ENCODE data around the gene LNPK. TPM values are rescaled to one million over a fixed set of nuclear protein-coding genes. Genes with fewer than 3 reads are reported as not detected.
"Not testable (repeated sequence)": the region's sequence is repeated elsewhere in the genome, so short reads cannot be mapped to it uniquely, and the experiment has no call there.

LNPK gene
- total and polyA plus RNA-seq, 2 experiments from 2014 or later = 5.4 to 8.1 TPM

DNA sequence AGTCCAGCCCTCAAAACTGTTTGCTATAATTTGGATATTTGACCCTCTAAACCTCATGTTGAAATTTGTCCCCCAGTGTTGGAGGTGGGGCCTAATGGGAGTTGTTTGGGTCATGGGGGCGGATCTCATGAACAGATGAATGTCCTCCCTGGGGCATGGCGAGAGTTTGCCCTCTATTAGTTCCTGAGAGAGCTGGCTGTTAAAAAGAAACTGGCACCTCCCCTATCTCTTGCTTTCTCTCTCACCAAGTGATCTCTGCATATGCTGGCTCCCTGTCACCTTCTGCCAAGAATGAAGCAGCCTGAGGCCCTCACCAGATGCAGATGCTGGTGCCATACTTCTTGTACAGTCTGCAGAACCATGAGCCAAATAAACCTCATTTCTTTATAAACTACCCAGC, 12.0 kb downstream of the LNPK start (continued):
- TF ChIP-seq ZNF331 (CRISPR knock-in tag; IDR thresholded peaks at IDR 0.05; ENCODE audit: low read depth) = no peak
- no peak for TF ChIP-seq POLR2AphosphoS5 (IDR thresholded peaks at IDR 0.05; ENCODE audit: low read depth)
- TF ChIP-seq EZH2phosphoT487 (IDR thresholded peaks at IDR 0.05; ENCODE audit: unreplicated experiment) = no peak

DNA sequence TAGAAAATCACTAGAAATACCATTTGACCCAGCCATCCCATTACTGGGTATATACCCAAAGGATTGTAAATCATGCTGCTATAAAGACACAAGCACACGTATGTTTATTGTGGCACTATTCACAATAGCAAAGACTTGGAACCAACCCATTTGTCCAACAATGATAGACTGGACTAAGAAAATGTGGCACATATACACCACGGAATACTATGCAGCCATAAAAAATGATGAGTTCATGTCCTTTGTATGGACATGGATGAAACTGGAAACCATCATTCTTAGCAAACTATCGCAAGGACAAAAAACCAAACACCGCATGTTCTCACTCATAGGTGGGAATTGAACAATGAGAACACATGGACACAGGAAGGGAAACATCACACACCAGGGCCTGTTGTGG, 14.9 kb downstream of the LNPK start:
- H3K4me1 ChIP-seq (ENCODE audit: insufficient read depth); H2AFZ ChIP-seq; H3K36me3 Mint-ChIP-seq (ENCODE audit: low read depth); DNase-seq (ENCODE audit: low spot score); H3K79me2 ChIP-seq (replicated peaks; ENCODE audit: insufficient read depth); H3K27me3 ChIP-seq (ENCODE audit: insufficient read depth); H3K9me2 ChIP-seq (ENCODE audit: insufficient read depth); H3K4me1 Mint-ChIP-seq; H3K27me3 Mint-ChIP-seq (ENCODE audit: insufficient read depth, low read depth, poor library complexity); H3K4me2 ChIP-seq; H3K4me3 ChIP-seq; H3K27ac ChIP-seq (ENCODE audit: low read depth); ATAC-seq; H3K9me3 Mint-ChIP-seq; H3K27ac Mint-ChIP-seq; H4K20me1 ChIP-seq (replicated peaks; ENCODE audit: insufficient read depth); H3K4me3 Mint-ChIP-seq; H3K36me3 ChIP-seq (ENCODE audit: insufficient read depth); H3F3A ChIP-seq (replicated peaks; ENCODE audit: low read depth): not testable (repeated sequence)

DNA sequence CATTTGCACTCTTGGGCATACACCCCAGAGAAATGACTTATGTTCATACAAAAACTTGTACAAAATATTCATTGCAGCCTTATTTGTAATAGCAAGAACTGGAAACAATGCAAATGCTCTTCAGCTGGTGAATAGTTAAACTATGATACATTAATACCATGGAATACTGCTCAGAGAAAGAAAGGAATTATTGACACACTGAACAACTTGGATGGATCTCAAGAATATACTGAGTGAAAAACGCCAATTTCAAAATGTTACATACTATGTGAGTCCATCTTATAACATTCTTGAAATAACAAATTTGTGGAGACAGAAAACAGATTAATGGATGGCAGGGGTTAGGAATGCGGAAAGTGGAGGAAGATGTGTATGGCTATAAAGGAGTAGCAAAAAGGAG, 17.2 kb downstream of the LNPK start:
- ATAC-seq = no peak
- H3K4me3 ChIP-seq = no peak overlapping the region
- H3K27me3 Mint-ChIP-seq (ENCODE audit: insufficient read depth, low read depth, poor library complexity) = no peaks in the 10 kb centered on the region

More for the DNA sequence above, 17.2 kb downstream of the LNPK start:
- no peak for TF ChIP-seq POLR2AphosphoS5 (IDR thresholded peaks at IDR 0.05; ENCODE audit: low read depth)
- TF ChIP-seq, protein P1, sequence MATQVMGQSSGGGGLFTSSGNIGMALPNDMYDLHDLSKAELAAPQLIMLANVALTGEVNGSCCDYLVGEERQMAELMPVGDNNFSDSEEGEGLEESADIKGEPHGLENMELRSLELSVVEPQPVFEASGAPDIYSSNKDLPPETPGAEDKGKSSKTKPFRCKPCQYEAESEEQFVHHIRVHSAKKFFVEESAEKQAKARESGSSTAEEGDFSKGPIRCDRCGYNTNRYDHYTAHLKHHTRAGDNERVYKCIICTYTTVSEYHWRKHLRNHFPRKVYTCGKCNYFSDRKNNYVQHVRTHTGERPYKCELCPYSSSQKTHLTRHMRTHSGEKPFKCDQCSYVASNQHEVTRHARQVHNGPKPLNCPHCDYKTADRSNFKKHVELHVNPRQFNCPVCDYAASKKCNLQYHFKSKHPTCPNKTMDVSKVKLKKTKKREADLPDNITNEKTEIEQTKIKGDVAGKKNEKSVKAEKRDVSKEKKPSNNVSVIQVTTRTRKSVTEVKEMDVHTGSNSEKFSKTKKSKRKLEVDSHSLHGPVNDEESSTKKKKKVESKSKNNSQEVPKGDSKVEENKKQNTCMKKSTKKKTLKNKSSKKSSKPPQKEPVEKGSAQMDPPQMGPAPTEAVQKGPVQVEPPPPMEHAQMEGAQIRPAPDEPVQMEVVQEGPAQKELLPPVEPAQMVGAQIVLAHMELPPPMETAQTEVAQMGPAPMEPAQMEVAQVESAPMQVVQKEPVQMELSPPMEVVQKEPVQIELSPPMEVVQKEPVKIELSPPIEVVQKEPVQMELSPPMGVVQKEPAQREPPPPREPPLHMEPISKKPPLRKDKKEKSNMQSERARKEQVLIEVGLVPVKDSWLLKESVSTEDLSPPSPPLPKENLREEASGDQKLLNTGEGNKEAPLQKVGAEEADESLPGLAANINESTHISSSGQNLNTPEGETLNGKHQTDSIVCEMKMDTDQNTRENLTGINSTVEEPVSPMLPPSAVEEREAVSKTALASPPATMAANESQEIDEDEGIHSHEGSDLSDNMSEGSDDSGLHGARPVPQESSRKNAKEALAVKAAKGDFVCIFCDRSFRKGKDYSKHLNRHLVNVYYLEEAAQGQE (IDR thresholded peaks at IDR 0.05; ENCODE audit: unreplicated experiment) = no peak
- TF ChIP-seq, protein P2, sequence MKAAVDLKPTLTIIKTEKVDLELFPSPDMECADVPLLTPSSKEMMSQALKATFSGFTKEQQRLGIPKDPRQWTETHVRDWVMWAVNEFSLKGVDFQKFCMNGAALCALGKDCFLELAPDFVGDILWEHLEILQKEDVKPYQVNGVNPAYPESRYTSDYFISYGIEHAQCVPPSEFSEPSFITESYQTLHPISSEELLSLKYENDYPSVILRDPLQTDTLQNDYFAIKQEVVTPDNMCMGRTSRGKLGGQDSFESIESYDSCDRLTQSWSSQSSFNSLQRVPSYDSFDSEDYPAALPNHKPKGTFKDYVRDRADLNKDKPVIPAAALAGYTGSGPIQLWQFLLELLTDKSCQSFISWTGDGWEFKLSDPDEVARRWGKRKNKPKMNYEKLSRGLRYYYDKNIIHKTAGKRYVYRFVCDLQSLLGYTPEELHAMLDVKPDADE (IDR thresholded peaks at IDR 0.05) = no peak
- TF ChIP-seq, protein P3, sequence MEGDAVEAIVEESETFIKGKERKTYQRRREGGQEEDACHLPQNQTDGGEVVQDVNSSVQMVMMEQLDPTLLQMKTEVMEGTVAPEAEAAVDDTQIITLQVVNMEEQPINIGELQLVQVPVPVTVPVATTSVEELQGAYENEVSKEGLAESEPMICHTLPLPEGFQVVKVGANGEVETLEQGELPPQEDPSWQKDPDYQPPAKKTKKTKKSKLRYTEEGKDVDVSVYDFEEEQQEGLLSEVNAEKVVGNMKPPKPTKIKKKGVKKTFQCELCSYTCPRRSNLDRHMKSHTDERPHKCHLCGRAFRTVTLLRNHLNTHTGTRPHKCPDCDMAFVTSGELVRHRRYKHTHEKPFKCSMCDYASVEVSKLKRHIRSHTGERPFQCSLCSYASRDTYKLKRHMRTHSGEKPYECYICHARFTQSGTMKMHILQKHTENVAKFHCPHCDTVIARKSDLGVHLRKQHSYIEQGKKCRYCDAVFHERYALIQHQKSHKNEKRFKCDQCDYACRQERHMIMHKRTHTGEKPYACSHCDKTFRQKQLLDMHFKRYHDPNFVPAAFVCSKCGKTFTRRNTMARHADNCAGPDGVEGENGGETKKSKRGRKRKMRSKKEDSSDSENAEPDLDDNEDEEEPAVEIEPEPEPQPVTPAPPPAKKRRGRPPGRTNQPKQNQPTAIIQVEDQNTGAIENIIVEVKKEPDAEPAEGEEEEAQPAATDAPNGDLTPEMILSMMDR (conservative IDR thresholded peaks at IDR 0.05; ENCODE audit: low read depth in 2 of 2) = no peak
- TF ChIP-seq JUNB (IDR thresholded peaks at IDR 0.05; ENCODE audit: unreplicated experiment) = no peak
- no peak for TF ChIP-seq EZH2 (IDR thresholded peaks at IDR 0.05; ENCODE audit: low read depth, unreplicated experiment)
- TF ChIP-seq NANOG (IDR thresholded peaks at IDR 0.05; ENCODE audit: borderline replicate concordance) = no peak
- no peak for TF ChIP-seq STAT1 (IDR thresholded peaks at IDR 0.05; ENCODE audit: unreplicated experiment)
- no peaks in the 10 kb centered on the region for H3K36me3 Mint-ChIP-seq (ENCODE audit: low read depth)
- Histone ChIP-seq H3K27ac (ENCODE audit: low read depth) (no peak overlapping the region), H3K4me1 (ENCODE audit: insufficient read depth) (peaks cover 12% of the 10 kb centered on the region), H3K79me2 (replicated peaks; ENCODE audit: insufficient read depth) (no peaks in the 10 kb centered on the region), H4K20me1 (replicated peaks; ENCODE audit: insufficient read depth) (no peaks in the 10 kb centered on the region), H2AFZ (no peak overlapping the region), H3K9me2 (ENCODE audit: insufficient read depth) (no peaks in the 10 kb centered on the region), H3K27me3 (ENCODE audit: insufficient read depth) (no peaks in the 10 kb centered on the region), H3K36me3 (ENCODE audit: insufficient read depth) (no peaks in the 10 kb centered on the region), H3K4me2 (no peak overlapping the region), H3F3A (replicated peaks; ENCODE audit: low read depth) (no peaks in the 10 kb centered on the region)
- H3K4me3 Mint-ChIP-seq = no peak overlapping the region
- peaks cover 12% of the 10 kb centered on the region for H3K4me1 Mint-ChIP-seq
- H3K9me3 Mint-ChIP-seq = no peaks in the 10 kb centered on the region
- H3K27ac Mint-ChIP-seq = no peak overlapping the region
- DNase-seq (ENCODE audit: low spot score) = no peak
